ENCODE data around the gene TOGARAM2.

TOGARAM2 gene

DNA sequence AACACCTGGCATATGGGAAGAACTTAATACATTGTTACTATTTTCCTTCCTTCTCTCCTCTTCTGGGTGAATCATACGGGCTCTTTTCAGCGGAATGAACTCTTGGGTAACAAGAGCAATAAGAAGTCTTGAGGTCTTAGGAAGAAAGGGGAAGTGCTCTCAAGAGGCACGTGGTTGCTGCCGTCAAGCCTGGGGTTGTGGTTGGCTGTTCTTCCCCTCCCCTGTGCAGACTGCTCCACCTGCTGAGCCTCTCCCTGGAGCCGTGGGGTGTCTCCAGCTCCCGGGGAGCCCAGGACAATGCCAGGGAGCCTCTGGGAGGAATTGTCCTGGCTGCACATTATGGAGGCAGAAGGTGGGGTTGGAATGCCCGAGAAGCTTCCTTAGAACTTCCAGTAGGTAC, 19.4 kb downstream of the TOGARAM2 start:
- DNase-seq = peak; percentile 44

DNA sequence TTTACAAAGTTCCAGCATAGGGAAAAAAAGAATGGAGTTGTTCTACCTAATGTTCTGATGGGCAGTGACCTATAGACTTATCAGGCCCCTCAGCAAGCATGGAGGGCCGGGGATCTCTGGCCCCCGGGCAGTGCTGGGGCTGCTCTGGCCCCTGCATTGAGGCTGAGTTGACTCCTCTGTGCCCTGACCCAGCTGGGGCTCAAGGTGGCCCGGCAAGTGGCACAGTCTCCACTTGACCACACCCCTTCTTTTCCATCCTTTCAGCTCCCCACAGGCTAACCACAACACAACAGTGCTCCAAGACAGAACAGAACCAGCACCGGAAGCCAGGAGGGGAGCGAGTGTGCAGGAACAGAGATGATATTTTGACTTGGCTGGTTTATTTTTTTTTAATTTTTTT, 19.9 kb downstream of the TOGARAM2 start:
- no peak for DNase-seq

- no peak for DNase-seq
These were observed 20.7 kb downstream of the TOGARAM2 start for GRCh38 chr2:29001806-29002205.

GRCh38 chr2:29004755-29005154, 23.7 kb downstream of the TOGARAM2 start:
- no peak for DNase-seq

GRCh38 chr2:29005331-29005730, 24.2 kb downstream of the TOGARAM2 start:
- no peak for DNase-seq

GRCh38 chr2:29006092-29006979, 25.2 kb downstream of the TOGARAM2 start:
- DNase-seq = no peak

GRCh38 chr2:29006980-29007301, 25.8 kb downstream of the TOGARAM2 start:
- DNase-seq = no peak

DNA sequence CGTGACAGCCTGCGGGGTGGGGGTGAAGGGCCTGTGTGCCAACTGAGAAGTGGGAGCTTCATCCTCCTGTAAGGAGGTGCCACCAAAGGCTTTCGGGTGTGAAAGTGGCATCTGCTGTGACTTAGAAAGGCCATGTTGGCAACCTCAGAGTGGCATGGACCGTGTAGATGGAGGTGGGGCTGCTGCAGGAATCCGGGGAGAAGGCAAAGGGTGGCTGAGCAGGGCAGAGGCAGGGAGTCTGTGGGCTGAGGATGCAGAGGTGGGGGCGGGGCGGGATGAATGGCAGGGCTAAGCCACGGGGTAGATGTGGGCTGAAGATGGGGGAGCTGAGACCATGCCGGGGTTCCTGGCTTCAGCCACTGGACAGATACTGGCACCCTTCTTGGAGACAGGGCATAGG, 28.2 kb downstream of the TOGARAM2 start:
- DNase-seq = no peak

- no peak for DNase-seq
These were observed 28.9 kb downstream of the TOGARAM2 start for GRCh38 chr2:29009711-29010677.

GRCh38 chr2:29010946-29011345, 29.8 kb downstream of the TOGARAM2 start:
- DNase-seq = no peak

- DNase-seq = no peak
These were observed 30.4 kb downstream of the TOGARAM2 start for GRCh38 chr2:29011418-29012060.

DNA sequence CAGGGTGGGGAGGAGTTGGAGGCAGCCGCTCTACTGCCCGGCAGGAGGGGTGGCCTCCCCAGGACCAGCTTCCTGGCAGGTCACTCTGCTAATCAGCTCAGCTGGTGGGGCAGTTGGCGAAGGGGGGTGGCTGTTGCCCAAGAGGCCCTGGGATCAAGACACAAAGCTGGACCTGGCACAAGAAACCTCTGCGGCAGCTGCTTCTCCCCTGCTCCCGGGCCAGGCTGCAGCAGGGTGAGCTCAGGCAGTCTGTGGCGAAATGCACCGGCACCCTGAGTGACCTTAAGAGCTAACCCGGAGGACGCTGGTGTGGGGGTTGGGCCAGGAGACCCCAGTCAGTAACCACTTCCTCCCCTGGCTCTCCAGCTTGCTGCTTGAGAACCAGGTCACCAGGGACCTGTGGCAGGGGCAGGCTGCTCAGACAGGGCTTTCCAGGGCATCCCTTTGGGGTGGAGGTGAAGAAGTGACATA, 31.1 kb downstream of the TOGARAM2 start:
- DNase-seq = peak; percentile 34

- DNase-seq = no peak
These were observed 32.1 kb downstream of the TOGARAM2 start for GRCh38 chr2:29013057-29013780.

DNA sequence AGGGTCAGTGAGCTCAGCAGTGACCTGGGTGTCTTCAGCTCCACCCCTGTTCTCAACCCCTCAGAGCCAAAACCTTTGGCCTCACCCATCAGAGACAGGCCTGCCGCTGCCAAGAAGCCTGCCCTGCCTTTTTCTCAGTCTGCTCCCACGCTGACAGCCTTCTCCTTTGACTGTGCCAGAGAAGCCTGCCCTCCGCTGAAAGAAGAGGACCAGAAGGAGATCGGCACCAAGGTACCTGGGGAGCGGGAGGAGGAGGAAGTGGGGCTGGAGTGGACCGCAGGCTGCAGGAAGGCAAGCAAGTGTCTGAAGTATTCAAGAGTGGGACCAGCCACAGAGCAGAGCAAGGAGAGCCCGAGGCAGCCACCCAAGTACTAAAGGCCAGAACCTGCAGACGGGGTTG, 33.2 kb downstream of the TOGARAM2 start:
- peak; percentile 70 for DNase-seq

GRCh38 chr2:29014811-29015421, 33.8 kb downstream of the TOGARAM2 start:
- DNase-seq = peak; percentile 72

- DNase-seq = no peak
These were observed 34.8 kb downstream of the TOGARAM2 start for GRCh38 chr2:29015701-29016470.

DNA sequence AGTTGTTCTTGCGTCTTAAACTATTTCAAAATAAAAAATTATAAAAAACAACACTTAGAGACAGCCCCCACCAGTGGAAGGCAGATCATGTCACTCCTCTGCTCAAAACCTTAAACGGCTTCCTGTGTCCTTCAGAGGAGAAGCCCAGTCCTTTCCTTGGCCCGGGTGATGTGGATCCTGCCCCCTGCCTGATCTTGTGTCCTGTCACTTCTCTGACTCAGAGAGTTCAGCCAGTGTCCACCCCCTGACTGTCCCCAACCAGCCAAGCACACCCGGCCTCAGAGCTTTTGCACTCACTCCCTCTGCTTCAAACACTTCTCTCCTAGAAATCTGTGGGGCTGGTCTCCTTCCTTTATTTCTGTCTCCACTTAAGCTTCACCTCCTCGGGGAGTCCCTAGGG, 35.4 kb downstream of the TOGARAM2 start:
- no peak for DNase-seq

DNA sequence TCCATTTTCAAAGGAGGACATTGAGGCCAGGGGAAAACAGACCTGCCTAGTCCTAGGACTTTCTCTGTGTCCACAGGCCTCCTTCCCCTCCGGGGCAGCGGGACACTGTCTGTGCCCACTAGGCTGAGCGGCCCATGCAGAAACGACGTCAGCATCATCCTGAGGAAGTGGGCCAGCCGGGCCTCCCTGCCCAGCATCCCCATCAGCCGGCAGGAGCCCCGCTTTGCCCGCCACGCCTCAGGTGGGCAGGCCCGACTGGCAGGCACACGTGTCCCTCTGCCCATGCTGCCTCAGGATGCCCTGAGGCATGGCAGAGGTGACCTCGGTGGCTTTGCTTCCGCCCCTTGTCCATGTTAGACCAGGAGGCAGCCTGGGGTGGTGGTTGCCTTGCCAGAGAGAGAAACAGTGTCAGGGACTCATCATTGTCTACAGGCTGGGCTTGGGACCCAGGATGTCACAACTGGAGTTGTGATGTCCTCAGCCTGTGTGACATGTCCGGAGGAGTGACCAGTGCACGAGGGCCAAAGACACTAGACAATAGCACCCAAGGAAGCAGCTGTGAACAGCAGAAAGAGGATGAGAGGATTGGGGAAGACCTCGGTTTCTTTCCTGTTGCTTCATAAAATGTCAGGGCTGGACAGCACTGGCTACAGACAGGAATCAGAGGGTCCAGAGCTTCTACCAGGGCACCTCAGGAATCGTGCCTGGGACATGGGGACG, 36.8 kb downstream of the TOGARAM2 start:
- DNase-seq = no peak

- DNase-seq = no peak
These were observed 40.8 kb downstream of the TOGARAM2 start for GRCh38 chr2:29021886-29022285.

DNA sequence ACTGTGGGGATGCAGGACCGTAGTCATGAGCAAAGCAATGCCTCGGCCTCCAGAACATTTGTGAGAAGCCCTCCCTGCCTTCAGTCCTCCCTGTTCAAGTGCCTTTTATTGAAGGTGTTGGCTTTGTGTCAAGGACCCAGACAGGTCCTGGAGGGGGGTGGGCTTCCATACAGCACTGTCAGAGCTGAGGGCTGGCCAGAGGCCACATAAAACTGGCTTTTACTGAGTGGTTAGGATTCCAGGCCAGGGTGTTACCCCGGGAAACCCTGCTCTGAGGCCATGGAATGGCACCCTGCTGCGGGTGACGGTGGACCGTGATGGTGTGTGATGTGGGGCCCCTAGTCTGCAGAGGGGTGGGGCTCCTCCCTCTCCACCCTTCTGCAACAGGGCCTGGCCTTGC, 41.6 kb downstream of the TOGARAM2 start:
- no peak for DNase-seq

GRCh38 chr2:29023188-29023587, 42.1 kb downstream of the TOGARAM2 start:
- DNase-seq = no peak
